NT2/D1 (cell line): ENCODE results near the gene MRS2.

Experiments used
- SUZ12 ChIP-seq: IDR thresholded peaks from 2 replicates; pipeline ENCODE4 v1.6.1; 2011; ENCODE audit not compliant: insufficient read length, insufficient read depth; ENCODE audit errors: extremely low read depth
- YY1 ChIP-seq: IDR thresholded peaks from 2 replicates; pipeline ENCODE4 v1.6.1; 2011; ENCODE audit not compliant: insufficient read length, insufficient read depth
- ZNF274 ChIP-seq: IDR thresholded peaks from 2 replicates; pipeline ENCODE4 v1.6.1; 2011; ENCODE audit warnings: mild to moderate bottlenecking, low read depth, low read length

DNA sequence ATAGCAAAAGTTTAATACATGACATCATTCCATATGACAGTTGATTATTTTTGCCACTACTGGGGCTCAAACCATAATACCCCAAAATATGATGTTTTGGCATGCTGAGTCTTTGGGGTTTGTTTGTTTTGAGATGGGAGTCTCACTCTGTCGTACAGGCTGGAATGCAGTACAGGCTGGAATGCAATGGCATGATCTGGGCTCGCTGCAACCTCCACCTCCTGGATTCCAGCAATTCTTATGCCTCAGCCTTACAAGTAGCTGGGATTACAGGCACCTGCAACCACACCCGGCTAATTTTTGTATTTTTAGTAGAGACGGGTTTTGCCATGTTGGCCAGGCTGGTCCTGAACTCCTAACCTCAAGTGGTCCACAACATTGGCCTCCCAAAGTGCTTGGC, 1.3 kb upstream of the MRS2 start:
- TF ChIP-seq SUZ12, result no peak
- TF ChIP-seq ZNF274, result no peak
- no peak for TF ChIP-seq YY1
